HG02885 (cell line): ENCODE measurements around the gene ALDH2.
"Not testable (repeated sequence)": the region's sequence is repeated elsewhere in the genome, so short reads cannot be mapped to it uniquely, and the experiment has no call there.

ENCODE experiments used
- ATAC-seq: cut with Tn5 transposase; IDR thresholded peaks from one replicate; pipeline ENCODE4 v1.9.1; 2021; ENCODE audit warnings: mild to moderate bottlenecking; ENCODE audit not compliant: unreplicated experiment, poor library complexity

The ALDH2 gene

DNA sequence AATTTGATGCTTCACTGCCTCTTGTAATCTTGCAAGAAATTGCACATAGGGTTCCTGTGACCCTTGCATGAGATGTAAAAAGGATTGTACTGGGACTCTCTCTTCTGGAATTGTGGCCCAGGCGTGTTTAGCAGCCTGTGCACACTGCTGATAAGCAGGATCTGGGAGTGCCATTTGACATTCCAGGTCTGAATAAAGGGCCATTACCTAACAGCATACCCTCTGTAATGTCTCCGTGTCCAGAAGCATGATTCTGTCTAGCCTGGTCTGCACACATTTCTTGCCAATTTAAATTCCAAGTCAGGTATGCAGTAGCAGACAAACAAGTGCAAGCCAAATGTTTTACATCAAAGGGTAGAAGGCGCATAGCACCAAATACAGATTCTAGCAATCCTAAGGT lies 57.2 kb downstream of the ALDH2 start:
- no peak for ATAC-seq

DNA sequence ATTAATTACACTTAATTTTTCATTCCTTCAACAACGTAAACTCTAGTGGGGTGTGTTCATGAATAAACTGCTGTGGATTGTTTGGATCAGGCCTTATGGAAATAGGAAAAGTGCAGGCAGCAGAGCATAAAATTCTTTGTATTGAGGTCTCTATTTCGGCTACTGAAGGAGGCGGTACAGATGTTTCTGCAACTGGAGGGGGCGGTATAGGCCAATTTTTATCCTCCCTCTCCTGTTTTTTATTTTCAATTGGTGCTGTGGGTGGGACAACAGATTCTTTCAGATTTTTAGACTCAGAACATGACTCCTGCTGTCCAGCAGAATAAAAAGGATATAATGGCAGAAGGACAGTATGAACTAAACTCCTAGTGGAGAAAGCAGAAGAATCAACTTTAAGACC lies 57.6 kb downstream of the ALDH2 start:
- not testable (repeated sequence) for ATAC-seq

GRCh38 chr12:111825509-111825908 lies 58.8 kb downstream of the ALDH2 start:
- ATAC-seq: no peak

- ATAC-seq: no peak
These were observed 59.6 kb downstream of the ALDH2 start for GRCh38 chr12:111826316-111826715.

GRCh38 chr12:111826992-111827391 lies 60.3 kb downstream of the ALDH2 start:
- ATAC-seq: no peak

- ATAC-seq: no peak
These were observed 61.2 kb downstream of the ALDH2 start for GRCh38 chr12:111827907-111828306.

GRCh38 chr12:111828338-111828979 lies 61.7 kb downstream of the ALDH2 start:
- no peak for ATAC-seq

GRCh38 chr12:111829635-111830034 lies 62.9 kb downstream of the ALDH2 start:
- ATAC-seq: not testable (repeated sequence)

DNA sequence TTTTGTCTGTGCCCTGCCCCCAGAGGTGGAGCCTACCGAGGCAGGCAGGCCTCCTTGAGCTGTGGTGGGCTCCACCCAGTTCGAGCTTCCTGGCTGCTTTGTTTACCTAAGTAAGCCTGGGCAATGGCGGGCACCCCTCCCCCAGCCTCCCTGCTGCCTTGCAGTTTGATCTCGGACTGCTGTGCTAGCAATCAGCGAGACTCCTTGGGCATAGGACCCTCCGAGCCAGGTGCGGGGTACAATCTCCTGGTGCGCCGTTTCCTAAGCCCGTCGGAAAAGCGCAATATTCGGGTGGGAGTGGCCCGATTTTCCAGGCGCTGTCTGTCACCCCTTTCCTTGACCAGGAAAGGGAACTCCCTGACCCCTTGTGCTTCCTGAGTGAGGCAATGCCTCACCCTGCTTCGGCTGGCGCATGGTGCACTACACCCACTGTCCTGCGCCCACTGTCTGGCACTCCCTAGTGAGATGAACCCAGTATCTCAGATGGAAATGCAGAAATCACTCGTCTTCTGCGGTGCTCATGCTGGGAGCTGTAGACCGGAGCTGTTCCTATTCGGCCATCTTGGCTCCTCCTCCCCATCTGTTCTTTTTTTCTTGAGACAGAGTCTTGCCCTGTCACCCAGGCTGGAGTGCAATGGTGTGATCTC lies 68.1 kb downstream of the ALDH2 start:
- ATAC-seq: not testable (repeated sequence)

DNA sequence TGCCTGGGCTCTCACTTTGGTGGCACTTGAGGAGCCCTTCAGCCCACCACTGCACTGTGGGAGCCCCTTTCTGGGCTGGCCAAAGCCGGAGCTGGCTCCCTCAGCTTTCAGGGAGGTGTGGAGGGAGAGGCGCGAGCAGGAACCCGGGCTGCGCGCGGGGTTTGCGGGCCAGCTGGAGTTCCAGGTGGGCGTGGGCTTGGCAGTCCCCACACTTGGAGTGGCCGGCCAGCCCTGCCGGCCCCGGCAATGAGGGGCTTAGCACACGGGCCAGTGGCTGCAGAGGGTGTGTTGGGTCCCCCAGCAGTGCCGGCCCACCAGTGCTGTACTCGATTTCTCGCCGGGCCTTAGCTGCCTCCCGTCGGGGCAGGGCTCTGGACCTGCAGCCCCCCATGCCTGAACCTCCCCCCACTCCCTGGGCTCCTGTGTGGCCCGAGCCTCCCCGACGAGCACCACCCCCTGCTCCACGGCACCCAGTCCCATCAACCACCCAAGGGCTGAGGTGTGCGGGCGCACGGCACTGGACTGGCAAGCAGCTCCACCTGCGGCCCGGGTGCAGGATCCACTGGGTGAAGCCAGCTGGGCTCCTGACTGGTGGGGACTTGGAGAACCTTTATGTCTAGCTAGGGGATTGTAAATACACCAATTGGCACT lies 68.9 kb downstream of the ALDH2 start:
- ATAC-seq: not testable (repeated sequence)

- ATAC-seq: no peak
These were observed 71.6 kb downstream of the ALDH2 start for GRCh38 chr12:111838353-111838752.

GRCh38 chr12:111840807-111841206 lies 74.1 kb downstream of the ALDH2 start:
- no peak for ATAC-seq

GRCh38 chr12:111841236-111841749 lies 74.6 kb downstream of the ALDH2 start:
- peak; percentile 5 for ATAC-seq

GRCh38 chr12:111841750-111842555 lies 75.2 kb downstream of the ALDH2 start, which contains the start of gene MAPKAPK5:
Gene MAPKAPK5 (plus strand): TSS chr12:111842228. CDS start chr12:111842734, 506 bp downstream.
- peak; percentile 85 for ATAC-seq

DNA sequence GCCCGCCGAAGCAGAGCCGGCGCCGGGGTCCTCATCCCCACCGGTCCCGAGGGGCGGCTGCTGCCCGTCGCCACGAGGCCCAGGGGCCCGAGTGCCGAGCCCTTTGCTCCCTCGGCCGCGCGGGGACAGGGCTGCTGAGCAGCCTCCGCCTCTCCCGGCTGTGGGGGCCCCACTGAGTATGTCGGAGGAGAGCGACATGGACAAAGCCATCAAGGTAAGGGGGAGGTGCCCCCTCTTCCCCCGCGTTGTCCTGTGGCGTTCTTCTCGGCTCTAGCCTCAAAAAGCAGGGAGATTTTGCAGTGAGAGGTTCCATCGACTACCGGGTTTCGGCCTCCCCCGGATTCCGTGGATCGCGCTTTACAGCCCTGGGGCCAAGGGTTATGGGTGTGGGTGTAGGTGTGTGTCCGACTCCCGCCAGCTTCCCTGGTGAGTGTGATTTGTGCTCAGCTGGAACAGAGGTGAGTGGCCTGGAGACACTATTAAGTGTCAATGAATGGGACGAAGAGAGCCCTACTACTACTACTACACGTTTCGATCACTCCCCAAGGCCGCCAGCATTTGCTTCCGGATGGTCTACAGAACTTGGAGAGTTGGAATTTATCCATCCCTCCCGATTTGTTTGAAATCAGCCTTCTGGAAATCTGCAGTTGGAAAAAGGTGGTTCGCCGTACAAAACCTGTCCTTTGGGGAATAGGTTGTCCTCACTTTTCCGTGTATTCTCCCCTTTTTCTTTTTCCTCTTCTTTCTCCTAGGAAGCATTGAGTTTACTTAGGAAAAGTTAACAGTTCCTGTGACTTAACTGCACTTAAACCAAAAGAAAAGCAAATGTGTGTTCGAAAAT lies 76.0 kb downstream of the ALDH2 start:
- peak; percentile 26 for ATAC-seq

GRCh38 chr12:111846016-111846415 lies 79.3 kb downstream of the ALDH2 start:
- no peak for ATAC-seq

GRCh38 chr12:111850526-111850925 lies 83.8 kb downstream of the ALDH2 start:
- no peak for ATAC-seq

DNA sequence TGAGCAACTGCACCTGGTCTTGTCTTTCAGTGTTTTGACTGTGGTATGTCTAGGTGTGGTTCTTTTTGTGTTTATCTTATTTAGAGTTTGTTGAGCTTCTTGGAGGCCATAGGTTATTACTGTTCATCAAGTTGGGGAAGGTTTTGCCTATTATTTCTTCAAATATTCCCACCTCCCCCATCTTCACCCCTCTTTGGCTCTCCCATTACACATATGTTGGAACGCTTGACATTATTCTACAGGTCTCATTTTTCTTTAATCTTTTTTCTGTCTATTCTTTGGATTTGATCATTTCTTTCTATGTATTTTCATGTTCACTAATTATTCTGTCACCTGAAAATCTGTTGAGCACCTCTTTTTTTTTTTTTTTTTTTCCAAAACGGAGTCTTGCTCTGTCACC lies 91.5 kb downstream of the ALDH2 start:
- ATAC-seq: no peak

- no peak for ATAC-seq
These were observed 92.0 kb downstream of the ALDH2 start for GRCh38 chr12:111858778-111859177.

- no peak for ATAC-seq
These were observed 98.2 kb downstream of the ALDH2 start for GRCh38 chr12:111864913-111865312.
